IPS-11a (cell line): ENCODE data around the gene PPP4R1.

Source experiments
- H3K4me3 ChIP-seq: one replicate; pipeline ENCODE4 v1.5.1; 2013; ENCODE audit warnings: low read depth, low read length, control low read depth

The PPP4R1 gene

GRCh38 chr18:9552616-9553015 is 61.7 kb downstream of the PPP4R1 start:
- no peak overlapping the region for H3K4me3 ChIP-seq

DNA sequence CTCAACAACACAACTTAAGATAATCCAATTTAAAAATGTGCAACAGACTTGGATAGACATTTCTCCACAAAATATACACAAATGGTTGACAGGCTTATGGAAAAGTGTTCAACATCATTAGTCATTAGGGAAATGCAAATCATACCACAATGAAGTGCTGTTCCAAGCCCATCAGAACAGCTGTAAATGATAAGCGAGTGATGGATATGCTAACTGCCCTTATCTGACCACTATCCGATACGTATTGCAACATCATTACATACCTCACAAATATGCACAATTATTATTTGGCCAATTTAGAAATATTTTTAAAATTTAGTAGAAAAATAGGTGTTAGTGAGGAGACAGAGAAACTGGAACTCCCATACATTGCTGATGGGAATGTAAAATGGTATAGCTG is 62.2 kb downstream of the PPP4R1 start:
- H3K4me3 ChIP-seq: no peak overlapping the region

- H3K4me3 ChIP-seq: no peak overlapping the region
Measured at GRCh38 chr18:9550429-9550828, 63.9 kb downstream of the PPP4R1 start.

DNA sequence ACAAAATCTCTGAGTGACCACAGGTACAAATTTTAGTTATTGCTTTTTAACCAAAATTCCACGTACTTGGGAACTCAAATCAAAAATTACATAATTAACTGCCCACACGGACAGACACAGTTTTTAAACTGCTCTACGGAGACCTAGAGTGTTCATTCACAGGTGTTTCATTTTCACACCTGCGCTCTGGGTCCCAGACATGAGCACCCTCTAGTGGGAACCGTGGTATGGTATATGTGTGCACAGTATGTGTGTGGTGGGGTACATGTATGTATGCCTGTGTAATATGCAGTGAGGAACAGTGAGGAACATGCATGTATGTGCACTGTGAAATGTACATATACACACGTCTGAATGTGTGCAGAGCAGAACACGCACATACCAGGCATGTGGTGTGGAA is 65.0 kb downstream of the PPP4R1 start:
- H3K4me3 ChIP-seq: no peak overlapping the region

GRCh38 chr18:9547782-9548181 is 66.6 kb downstream of the PPP4R1 start:
- no peak overlapping the region for H3K4me3 ChIP-seq

DNA sequence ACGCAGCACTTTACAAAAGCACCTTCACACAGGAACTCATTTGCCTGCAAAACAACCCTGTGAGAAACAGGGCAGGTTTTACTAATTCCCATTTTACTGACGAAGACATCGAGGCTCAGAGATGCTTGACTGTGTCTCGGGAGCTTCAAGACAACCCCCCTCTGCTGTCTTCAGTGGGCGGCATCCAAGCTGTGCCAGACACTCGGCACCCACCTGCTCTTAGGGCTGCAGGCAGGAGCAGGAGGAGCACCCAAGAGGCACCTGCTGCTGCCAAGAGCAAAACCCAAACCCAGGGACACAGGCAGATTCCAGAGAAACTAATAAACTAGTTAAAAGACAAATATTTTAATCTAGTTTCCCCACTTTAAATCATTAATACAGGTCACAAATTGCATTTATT is 67.9 kb downstream of the PPP4R1 start:
- H3K4me3 ChIP-seq: no peak overlapping the region

GRCh38 chr18:9545029-9545428 is 69.3 kb downstream of the PPP4R1 start:
- no peak overlapping the region for H3K4me3 ChIP-seq

DNA sequence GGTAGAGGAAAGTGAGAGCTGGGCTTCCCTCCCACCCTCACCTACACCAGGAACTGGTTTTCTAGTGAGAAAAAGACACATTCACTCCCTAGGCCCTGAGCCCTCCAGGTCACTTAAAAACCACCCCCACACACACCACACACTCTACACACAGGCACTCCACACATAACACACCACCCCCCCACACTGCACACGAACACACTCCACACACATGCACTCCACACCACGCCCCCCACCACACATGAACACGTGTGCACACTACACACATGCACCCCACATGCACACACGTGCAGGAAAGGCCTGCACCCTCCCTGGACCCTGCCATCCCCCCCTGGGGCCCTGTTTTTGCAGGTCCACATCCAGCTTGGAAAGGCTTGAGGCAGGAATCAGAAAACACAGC is 71.4 kb downstream of the PPP4R1 start:
- H3K4me3 ChIP-seq: no peak overlapping the region

GRCh38 chr18:9539938-9540337 is 74.4 kb downstream of the PPP4R1 start:
- H3K4me3 ChIP-seq: no peak overlapping the region

DNA sequence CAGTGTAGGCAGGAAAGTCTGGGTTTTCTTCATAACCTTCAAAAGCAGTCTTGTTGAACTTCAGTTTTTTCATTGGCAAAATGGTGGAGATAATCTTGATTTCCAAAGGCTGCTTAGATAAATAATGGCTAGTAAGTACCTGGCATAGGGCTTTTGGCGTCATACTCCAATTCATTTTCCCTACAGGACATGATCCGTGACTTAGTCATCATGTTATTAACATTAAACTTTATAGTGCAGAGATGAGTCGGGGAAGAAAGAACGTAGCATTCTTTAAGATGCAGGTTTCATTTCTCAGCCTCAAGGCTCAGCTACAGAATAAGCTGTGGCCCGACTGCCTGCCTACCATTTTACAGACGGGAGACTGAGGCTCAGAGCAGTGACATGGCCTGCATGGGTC is 75.1 kb downstream of the PPP4R1 start:
- H3K4me3 ChIP-seq: no peak overlapping the region

DNA sequence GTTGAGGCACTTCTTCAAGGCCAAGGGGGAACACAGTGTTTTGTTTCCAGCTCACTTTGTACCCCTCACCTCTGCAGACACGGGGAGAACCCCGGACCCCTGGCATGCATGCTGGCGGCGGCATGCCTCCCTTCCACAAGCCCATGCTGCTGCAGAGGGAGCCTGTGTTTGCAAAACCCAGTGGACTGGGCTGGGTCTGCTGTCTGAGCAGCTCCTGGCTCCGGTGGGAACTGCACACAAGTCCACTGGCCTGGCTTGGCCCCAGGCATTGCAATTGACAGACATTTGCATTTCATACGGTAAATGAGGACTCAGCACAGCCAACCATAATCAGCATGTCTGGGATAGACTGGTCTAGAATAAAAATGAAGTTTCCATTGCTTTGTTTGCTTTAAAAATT is 76.7 kb downstream of the PPP4R1 start:
- H3K4me3 ChIP-seq: no peak overlapping the region

DNA sequence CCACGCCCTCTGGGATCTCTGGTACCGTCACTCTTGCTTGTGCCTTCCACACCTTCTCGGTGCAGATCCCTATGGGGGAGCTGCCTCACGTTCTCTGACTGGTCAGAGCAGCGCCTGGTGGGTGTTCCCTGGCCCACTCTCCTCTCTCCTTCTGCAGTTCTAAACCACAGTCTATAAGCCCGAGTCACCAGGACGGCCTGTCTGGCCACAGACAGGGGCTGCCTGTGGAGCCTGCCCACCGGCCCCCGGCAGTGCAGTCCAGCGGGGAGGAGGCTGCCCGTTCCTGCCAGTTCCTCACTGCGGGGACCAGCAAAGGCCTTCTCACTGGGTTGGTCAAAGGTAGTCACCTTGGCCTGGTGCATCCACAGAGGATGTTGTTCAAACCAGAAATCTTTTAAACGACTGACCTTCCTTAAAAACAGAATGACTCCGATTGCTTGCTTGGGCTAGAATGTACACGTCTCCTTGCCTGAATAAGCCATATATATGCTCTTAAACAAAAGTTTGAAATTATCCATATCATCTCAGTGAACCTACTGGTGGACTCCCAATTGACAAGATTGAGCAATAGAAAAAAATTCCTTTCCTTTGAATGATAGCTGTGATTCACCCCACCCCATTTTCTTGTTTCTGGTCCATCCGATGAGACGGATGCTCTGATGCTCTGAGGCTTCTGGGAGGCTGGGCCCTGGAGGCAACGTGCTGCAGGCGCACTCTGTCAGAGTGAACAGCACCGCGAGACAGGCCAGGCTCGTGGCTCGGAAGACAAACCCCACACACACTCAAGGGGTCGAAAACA is 77.8 kb downstream of the PPP4R1 start:
- no peak overlapping the region for H3K4me3 ChIP-seq

DNA sequence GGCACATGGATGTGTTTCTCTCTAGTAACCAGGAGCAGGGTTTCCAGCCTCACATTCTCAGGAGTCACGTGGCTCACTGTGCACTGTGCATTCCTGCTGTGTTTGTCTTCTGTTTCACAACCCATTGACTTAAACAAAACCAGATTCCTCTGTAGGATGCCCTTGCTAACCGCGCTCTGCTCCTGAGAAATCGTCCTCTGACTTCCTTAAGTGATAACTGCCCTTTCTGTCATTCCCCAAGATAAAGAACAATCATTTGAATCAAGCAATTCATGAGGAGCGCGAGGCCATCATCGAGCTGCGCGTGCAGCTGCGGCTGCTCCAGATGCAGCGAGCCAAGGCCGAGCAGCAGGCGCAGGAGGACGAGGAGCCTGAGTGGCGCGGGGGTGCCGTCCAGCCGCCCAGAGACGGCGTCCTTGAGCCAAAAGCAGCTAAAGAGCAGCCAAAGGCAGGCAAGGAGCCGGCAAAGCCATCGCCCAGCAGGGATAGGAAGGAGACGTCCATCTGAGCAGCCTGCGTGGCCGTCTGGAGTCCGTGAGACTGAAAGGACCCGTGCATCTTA is 78.8 kb downstream of the PPP4R1 start:
- no peak overlapping the region for H3K4me3 ChIP-seq

DNA sequence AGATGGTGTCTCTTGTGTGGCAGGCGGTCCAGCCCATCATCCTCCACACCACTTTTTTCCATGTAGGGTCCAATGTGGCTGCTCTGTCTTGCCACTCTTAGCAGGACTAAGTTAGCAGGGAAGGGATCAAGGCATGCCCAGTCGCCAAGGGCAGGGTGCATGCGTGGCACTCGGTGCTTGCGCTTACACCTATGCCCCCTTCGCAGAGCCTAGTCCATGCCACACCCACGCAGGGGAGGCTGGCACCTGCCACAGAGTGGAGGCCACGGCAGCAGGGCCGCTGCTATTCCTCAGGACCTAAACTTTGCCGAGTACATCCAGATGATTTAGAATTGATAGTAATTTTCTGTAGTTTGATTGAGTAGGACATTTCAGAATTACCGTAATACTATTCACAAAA is 79.5 kb downstream of the PPP4R1 start:
- H3K4me3 ChIP-seq: no peak overlapping the region

DNA sequence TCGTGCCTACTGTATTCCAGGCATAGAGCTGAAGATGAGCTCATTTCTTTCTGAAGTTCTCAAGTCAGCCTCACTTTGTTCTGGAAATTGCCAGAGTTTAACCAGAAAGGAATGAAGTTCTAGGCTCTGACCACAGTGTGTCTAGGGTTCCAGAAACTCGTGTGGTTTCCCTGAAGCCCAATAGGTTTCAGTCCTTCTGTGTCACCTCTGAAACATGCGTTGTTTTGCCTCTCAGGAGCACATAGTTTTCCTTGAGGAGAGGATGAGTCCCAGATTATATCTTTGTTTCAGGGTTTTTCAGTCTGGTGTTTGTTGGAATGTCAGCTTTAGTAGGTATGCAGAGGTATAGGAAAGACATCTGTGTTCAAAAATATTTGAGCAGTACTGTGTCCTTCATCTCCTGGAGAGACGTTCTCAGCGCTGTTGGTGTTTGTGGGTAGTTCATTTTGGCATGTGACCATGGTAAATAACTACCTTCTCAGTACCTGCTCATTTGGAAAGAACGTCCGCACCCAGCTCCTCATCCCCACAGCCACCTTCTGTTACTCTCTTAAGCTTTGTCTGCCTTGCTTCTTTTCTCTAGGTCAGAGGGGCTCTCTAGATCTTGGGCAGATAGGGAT is 82.5 kb downstream of the PPP4R1 start:
- H3K4me3 ChIP-seq: no peak overlapping the region

DNA sequence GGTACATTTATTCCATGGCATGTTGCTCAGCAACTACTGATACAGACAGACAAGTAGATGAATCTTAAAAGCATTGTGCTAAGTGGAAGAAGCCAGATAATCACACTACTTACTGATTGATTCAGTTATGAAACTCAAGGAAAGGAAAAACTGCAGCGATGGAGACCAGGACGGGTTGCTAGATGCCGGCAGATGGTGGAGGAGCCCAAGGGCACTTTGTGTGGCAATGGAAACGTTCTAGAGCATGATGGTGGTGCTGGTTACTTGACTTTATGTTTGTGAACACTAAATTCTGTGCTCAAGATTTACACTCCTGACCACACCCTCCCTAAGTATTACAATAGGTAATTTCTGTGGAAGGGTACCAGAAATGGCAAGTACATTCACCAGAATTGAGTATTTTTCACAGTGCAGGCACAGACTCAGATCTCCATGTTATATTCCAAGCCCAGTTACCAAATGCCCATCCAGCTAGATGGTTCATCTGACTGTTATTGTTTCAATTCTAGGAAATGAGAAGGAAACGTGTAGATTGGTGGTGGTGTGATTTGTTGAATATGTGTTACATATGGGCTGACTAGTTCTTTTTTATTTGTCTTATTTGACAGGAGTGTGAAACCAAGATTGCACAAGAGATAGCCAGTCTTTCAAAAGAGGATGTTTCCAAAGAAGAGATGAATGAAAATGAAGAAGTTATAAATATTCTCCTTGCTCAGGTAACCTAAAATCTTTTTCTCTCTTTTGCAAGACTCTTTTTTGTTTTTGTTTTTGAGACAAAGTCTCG is 83.9 kb downstream of the PPP4R1 start:
- no peak overlapping the region for H3K4me3 ChIP-seq

DNA sequence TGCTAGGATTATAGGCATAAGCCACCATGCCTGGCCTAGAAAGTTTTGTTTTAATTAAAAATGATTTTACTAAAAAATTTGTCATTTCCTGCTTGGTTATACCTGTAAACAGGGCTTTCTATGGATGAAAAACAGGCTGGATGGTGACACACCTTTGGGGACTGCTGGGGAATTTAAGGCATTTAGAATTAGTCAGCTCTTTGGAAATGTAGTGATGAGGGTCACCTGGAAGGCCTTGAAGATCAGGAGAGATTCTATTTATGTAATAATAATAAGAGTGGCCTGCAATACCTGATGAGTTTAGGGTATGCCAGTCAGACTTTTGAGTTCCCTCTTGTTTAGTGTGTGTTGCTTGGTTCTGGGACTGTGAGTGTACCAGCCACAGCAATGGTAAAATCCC is 87.9 kb downstream of the PPP4R1 start:
- H3K4me3 ChIP-seq: no peak overlapping the region

DNA sequence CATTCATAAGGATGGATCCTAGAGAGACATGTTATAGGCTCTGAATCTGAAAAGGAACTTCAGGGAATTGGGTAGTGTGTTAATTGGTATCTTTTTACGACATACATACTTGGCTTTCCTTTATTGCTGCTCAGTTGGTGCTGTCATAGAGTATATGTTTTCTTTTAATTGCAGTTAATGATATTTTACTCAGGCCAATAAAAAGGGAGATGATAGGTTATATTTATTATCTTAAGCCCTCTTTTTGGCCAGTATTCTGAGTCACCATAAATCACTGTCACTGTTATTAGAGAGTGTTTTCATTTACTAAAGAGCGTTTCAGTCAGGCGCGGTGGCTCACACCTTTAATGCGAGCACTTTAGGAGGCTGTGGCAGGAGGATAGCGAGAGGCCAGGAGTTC is 91.4 kb downstream of the PPP4R1 start:
- no peak overlapping the region for H3K4me3 ChIP-seq

- H3K4me3 ChIP-seq: no peak overlapping the region
Measured at GRCh38 chr18:9521770-9522169, 92.6 kb downstream of the PPP4R1 start.

DNA sequence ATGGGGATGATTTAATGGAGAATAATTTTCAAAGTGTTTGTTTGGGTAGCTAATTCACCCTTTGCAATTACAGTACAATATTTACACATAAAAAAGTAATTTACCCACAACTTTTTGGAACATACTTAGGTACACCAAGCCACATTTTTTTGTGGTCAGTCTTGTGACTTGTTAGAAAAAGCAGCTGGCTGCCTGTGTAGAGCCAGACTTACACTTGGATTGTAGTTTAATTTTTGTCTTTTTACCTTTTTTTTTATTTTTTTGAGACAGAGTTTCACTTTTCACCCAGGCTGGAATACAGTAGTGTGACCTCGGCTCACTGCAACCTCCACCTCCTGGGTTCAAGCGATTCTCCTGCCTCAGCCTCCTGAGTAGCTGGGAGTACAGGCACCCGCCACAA is 93.7 kb downstream of the PPP4R1 start:
- no peak overlapping the region for H3K4me3 ChIP-seq

- no peak overlapping the region for H3K4me3 ChIP-seq
Measured at GRCh38 chr18:9519399-9519798, 95.0 kb downstream of the PPP4R1 start.

- H3K4me3 ChIP-seq: no peak overlapping the region
Measured at GRCh38 chr18:9517869-9518268, 96.5 kb downstream of the PPP4R1 start.
